ENCODE measurements around the gene PIK3R5.
A peak's percentile ranks its signal among the peaks of the same experiment; 100 is the strongest.

PIK3R5 gene

DNA sequence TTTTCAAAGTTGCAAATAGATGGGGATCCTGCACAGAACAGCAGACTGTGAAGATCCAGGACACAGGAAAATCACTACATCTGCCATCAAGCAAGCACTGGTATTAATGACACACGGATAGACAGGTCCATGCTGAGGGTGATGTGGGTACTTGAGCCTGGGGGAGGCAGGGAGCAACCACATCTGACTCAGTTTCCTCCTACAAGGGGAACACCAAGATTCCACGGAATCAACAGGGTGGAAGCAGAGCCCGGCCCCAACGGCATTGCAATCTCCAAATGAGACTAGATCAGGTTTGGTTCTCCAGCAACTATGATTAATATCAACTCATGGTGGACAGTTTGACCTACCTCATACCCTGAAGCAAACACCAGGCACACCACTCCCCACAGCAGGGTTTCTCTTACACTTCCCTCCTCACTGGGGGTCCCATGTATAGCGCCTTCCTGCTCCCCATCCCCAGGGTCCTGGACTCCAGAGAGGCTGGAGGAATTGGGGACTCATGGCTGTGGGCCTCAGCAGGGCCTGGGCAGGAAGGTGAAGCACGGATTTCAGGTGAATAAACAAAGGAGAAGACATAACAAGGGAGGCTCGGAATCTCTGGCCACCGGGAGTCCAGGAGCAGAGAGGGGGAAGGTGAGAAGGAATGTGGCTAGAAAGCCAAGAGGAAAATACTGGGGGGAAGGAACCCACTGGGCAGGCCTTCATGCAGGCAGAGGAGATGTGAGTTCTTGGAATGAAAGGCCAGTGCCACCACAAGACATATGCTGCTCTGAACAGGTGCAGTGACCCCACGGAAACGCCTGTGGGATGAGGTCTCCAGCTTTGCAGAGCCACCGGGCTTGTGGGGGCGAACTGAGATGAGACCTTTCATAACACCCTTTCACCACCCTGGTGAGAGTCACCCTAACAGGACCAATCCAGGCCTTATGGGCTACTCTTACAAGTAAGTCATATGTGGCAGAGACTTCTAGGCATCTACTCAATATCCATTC, 68.6 kb downstream of the PIK3R5 start:
- DNase-seq (ENCODE audit: low spot score), result no peak

GRCh38 chr17:8896087-8896486, 69.4 kb downstream of the PIK3R5 start:
- DNase-seq (ENCODE audit: low spot score), result no peak

GRCh38 chr17:8894673-8895578, 70.6 kb downstream of the PIK3R5 start:
- peak; percentile 64 for DNase-seq (ENCODE audit: low spot score)

DNA sequence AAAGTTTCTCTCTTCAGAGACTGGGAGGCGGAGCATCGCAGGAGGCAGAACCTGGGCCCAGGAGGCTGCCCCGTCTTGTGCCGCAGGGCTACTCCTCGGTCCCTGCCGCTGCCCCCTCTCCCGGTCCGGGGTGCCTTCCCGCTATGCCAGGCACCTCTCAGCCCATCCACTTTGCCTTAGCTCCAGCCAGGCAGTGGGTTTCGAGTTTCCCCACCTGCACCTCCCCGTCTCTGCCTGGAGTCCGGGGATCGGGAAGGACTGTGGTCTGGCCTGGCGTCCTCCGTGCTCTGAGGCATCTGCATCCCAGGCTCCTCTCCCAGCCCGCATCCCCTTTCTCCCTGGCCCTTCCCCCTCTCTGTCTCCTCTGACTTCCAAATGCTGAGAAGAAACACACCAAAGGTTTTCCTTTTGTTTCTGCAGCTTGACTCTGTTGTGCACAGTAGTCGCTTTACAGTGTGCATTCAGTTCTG, 71.3 kb downstream of the PIK3R5 start:
- no peak for DNase-seq (ENCODE audit: low spot score)

DNA sequence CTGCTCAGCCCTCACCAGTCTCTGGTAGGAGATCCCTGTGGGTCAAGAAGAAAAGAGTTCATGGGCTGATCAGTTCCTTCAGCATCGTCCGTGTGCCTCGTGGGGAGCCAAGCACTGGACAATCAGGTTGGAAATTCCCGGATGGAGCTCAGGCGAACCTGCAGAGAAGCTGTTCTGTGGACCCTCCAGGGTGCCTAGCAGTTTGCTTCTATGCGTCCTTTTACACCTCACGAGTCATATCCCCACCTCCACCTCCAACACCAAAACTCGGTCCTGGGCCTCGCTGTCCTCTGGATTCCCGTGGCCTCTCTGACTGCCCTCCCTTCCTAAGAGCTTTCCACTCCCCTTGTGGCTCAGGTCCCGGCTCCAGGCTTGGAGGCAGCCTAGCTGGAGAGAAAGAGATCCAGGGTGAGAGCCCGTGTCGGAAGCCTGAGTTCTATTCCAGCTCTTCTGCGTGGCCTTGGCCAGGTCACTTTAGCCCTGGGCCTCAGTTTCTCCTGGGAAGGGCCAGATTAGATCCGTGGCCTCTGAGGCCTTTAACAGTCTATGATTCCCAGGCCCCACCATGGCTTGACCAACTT, 71.8 kb downstream of the PIK3R5 start:
- DNase-seq (ENCODE audit: low spot score), result no peak

GRCh38 chr17:8893059-8893458, 72.4 kb downstream of the PIK3R5 start:
- DNase-seq (ENCODE audit: low spot score), result no peak

GRCh38 chr17:8892338-8892690, 73.2 kb downstream of the PIK3R5 start:
- DNase-seq (ENCODE audit: low spot score), result peak; percentile 71

DNA sequence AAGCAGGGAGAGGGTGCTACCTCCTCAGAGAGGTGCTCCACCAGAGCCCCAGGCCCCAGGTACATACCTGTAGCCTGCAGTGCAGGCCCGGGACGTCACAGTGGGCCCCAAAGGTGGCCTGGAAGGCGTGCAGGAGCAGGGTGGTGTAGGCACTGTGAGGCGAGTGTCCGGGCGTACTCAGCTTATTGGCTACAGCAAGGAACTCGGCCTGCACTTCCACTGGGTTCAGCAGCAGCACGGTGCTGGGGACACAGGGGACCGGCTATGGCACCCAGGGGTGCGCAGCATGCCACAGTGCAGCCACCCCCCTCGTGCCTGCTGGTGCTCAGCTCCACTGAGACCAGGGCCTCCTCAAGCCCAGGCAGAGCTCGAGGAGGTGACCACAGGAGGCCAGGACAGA, 74.8 kb downstream of the PIK3R5 start:
- no peak for DNase-seq (ENCODE audit: low spot score)

- no peak for DNase-seq (ENCODE audit: low spot score)
Observed at GRCh38 chr17:8889458-8890210, 75.9 kb downstream of the PIK3R5 start.

DNA sequence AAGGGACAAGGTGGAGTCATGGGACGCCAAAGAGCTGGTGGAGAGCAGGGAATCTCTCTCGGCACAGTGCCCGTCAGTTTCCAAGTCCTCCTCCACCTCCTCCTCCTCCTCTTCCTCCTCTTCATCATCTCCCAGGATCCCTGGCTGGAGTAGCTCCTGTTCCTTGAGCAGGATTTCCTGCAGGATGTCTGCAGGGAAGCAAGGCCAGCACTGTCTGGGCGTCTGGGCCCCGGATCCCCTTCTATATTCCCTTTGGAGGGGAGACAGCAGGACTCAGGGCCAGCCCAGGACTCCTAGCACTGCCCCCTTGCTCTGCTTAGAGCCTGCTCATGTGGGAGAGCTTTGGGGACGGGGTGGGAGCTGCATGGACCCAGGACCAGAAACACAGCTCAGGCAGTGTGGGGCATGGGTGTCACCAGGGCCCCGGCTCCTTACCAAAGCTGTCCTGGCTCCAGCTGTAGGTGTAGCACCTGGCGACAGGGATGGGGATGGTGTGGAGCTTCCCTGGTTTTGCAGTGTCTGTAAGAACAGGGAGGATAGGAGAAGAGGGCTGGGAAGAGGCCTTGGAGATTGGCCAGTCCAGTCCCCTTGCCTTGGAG, 76.7 kb downstream of the PIK3R5 start:
- no peak for DNase-seq (ENCODE audit: low spot score)

DNA sequence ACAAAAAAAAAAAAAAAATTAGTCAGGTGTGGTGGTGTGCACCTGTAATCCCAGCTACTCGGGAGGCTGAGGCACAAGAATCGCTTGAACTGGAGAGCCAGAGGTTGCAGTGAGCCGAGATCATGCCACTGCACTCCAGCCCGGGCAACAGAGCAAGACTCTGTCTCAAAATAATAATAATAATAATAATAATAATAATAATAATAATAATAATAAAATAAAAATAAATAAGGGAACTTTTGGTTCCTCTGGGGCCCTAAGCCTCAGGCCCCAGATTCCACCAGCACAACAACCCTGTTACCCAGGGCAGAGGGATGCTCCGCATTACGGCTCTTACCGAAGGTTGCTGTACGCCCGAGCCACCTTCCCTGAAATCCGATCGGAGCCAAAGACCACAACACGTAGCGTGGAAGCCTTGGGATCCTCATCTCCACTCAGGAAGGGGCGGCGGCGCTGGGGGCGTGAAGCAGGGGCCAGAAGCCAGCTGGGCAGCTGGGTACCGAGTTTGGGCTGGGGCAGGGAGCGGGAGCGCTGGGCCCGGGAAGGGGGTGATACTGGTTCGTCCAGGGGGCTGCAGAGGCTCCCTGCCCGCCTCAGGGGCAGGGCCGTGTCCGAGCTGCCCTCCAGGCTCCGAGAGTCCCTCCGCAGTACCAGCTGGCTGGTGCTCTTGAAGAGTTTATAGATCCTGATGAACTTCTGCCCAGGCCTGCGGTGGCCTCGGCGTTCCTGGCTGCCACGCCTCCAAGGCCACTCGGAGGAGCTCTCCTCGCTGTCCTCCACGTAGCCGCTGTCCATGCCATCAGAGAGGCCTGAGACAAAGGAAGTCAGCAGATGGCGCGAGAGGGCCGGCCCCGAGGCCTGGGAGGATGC, 77.4 kb downstream of the PIK3R5 start:
- no peak for DNase-seq (ENCODE audit: low spot score)

- no peak for DNase-seq (ENCODE audit: low spot score)
Observed at GRCh38 chr17:8887301-8887700, 78.2 kb downstream of the PIK3R5 start.

DNA sequence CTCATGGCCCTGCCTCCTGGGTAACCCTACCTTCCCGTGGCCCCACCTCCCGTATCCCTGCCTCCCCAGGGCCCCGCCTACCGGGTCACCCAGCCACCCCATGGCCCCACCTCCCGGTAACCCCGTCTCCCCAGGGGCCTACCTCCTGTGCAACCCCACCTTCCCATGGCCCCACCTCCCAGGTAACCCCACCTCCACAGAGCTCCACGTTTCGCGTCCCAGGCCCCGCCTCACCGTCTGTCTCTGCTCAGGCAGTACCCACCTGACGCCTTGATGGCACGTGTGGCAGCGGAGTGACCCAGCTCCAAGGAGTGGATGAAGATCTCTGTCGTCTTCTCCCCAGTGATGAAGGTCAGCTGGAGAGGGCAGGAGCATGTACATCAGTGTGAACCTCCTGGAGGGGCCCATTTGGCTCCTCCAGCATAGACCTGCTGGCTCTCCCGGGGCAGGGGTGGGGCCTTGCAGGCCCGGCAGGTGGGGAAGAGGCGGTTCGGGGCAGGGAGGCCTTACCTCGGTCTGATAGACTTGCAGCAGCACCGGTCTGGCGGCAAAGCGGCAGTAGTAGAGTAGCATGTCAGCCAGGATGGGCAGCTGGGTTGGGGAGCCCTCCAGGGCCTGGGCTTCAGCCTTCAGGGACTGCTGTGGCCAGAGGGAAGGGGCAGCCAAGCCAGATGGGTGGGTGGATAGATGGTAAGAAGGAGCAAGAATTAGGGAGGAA, 79.4 kb downstream of the PIK3R5 start:
- no peak for DNase-seq (ENCODE audit: low spot score)

- DNase-seq (ENCODE audit: low spot score), result peak; percentile 44
Observed at GRCh38 chr17:8885163-8885966, 80.1 kb downstream of the PIK3R5 start.

DNA sequence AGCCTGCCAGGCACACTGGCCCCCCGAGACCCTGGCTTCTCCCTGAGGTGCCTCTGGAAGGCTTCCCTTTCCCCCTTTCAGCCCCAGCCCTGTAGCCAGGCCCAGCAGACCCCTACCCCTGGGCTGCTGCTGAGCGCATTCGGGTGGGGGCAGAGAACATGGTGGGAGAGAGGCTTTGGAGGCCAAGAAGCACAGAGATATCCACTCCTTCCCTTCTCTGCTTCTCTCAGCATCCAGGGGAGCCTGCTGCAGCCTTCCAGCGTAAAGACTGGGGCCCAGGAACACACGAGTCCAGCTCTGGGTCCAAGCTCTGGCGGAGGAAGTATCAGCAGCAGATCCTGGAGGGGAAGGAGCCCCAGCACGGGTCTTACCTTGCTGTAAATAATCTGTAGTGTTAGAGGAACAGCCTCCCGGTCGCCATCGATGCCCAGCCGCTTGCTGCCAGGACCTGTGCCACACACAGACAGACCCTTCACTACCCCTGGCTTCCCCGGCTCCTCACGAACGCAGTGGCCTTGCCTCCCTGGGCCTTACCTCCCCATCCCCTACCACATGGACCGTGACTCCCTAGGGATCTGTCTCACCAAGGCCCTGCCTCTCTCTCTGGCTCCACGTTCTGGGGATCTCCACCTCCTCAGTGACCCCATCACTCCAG, 81.0 kb downstream of the PIK3R5 start:
- no peak for DNase-seq (ENCODE audit: low spot score)

GRCh38 chr17:8883353-8883752, 82.2 kb downstream of the PIK3R5 start:
- DNase-seq (ENCODE audit: low spot score), result no peak

DNA sequence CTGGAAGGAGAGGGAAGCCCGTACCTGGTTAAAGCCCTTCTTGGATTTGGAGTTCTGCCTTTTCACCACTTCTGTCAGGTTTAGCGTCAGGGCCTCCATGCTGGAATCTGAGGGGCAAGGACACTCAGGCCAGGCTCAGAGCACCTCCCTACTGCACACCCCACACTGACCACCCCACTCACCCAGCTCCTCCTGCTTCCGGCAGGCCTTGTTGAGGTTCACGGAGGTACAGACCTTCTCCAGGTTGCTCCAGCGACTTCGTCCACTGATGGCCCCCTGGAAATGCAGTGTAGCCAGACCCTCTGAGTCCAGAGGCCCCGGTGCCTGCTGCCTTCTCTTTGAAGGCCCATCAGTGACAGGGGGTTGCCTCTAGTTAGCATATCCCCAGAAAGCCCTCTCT, 83.9 kb downstream of the PIK3R5 start:
- no peak for DNase-seq (ENCODE audit: low spot score)

- DNase-seq (ENCODE audit: low spot score), result no peak
Observed at GRCh38 chr17:8880466-8880865, 85.0 kb downstream of the PIK3R5 start.
